IMR-90 (cell line): ENCODE measurements around the gene KCTD10. TPM values are rescaled to one million over a fixed set of nuclear protein-coding genes. Genes with fewer than 3 reads are reported as not detected.

Experiments used
- ATAC-seq: fragments of 200-7000 bp; cut with Tn5 transposase; 2 replicates; pipeline ENCODE4 v1.9.1; 2020; ENCODE audit warnings: low read depth, mild to moderate bottlenecking, moderate library complexity
- BruUV-seq: library from RNA; stranded (reverse); fragments of 400-500 nt; replicated peaks from 2 replicates; lab custom pipeline; 2021; lab: Mats Ljungman, UMichigan
- CTCF ChIA-PET: fragments of 300-600 bp; formaldehyde crosslinking; extraction: SDS; loops from one replicate; lab custom pipeline; 2021; ENCODE audit warnings: antibody characterized with exemption; lab: Yijun Ruan, JAX
- POLR2A ChIA-PET: fragments of 300-600 bp; sonication (Branson Sonifier 250); formaldehyde crosslinking; loops from one replicate; lab custom pipeline; 2022; ENCODE audit warnings: antibody characterized with exemption; ENCODE audit not compliant: unreplicated experiment; lab: Charles Lee
- DNase-seq: peaks from one replicate; pipeline ENCODE4 v3.0.0; 2013
- H2AFZ ChIP-seq: replicated peaks from 2 replicates; pipeline ENCODE3; 2013; ENCODE audit warnings: low read length, mild to moderate bottlenecking; ENCODE audit not compliant: poor library complexity
- H2AK5ac ChIP-seq: 2 replicates; pipeline ENCODE4 v1.6.1; 2013; ENCODE audit warnings: low read depth, low read length, inconsistent platforms
- H2AK9ac ChIP-seq: replicated peaks from 2 replicates; pipeline ENCODE3; 2013; ENCODE audit warnings: mild to moderate bottlenecking, low read depth, low read length, moderate library complexity; ENCODE audit not compliant: poor library complexity
- H2BK120ac ChIP-seq: 2 replicates; pipeline ENCODE4 v1.6.1; 2013; ENCODE audit warnings: low read depth, low read length, inconsistent platforms
- H2BK15ac ChIP-seq: 3 replicates; pipeline ENCODE4 v1.6.1; 2013; ENCODE audit warnings: low read depth, low read length, inconsistent platforms
- H2BK20ac ChIP-seq: 2 replicates; pipeline ENCODE4 v1.6.1; 2013; ENCODE audit warnings: low read depth, mild to moderate bottlenecking, inconsistent platforms, low read length, moderate library complexity
- H2BK5ac ChIP-seq: 2 replicates; pipeline ENCODE4 v1.6.1; 2013; ENCODE audit warnings: mild to moderate bottlenecking, low read depth, low read length, inconsistent platforms; ENCODE audit not compliant: poor library complexity, severe bottlenecking
- H3K14ac ChIP-seq: replicated peaks from 2 replicates; pipeline ENCODE4 v1.6.1; 2013; ENCODE audit warnings: low read depth, low read length, inconsistent platforms
- H3K18ac ChIP-seq: 2 replicates; pipeline ENCODE4 v1.6.1; 2013; ENCODE audit warnings: low read depth, low read length, control low read depth
- H3K23ac ChIP-seq: 2 replicates; pipeline ENCODE4 v1.6.1; 2013; ENCODE audit warnings: low read depth, low read length, inconsistent platforms
- H3K27ac ChIP-seq: 2 replicates; pipeline ENCODE4 v1.5.1; 2013; ENCODE audit warnings: mild to moderate bottlenecking, control low read depth, low read length; ENCODE audit not compliant: insufficient read depth
- H3K27me3 ChIP-seq: 2 replicates; pipeline ENCODE4 v1.6.1; 2013; ENCODE audit warnings: low read length; ENCODE audit not compliant: control insufficient read depth, insufficient read depth
- H3K36me3 ChIP-seq: 2 replicates; pipeline ENCODE4 v1.6.1; 2013; ENCODE audit warnings: low read length, mixed read lengths; ENCODE audit not compliant: control insufficient read depth, insufficient read depth
- H3K4ac ChIP-seq: 2 replicates; pipeline ENCODE4 v1.6.1; 2013; ENCODE audit warnings: low read depth, low read length, inconsistent platforms
- H3K4me1 ChIP-seq: 2 replicates; pipeline ENCODE4 v1.6.1; 2013; ENCODE audit warnings: low read length, mixed read lengths; ENCODE audit not compliant: control insufficient read depth, insufficient read depth
- H3K4me2 ChIP-seq: 2 replicates; pipeline ENCODE4 v1.6.1; 2013; ENCODE audit warnings: low read depth, mild to moderate bottlenecking, control low read depth, low read length, moderate library complexity
- H3K4me3 ChIP-seq: 2 replicates; pipeline ENCODE4 v1.5.1; 2013; ENCODE audit warnings: low read depth, mild to moderate bottlenecking, control low read depth, low read length, moderate library complexity; ENCODE audit not compliant: insufficient read depth
- H3K56ac ChIP-seq: 2 replicates; pipeline ENCODE4 v1.6.1; 2013; ENCODE audit warnings: low read length, inconsistent platforms; ENCODE audit not compliant: insufficient read depth; ENCODE audit errors: extremely low read depth
- H3K79me1 ChIP-seq, 2 experiments: 2 replicates each; pipeline ENCODE4 v1.6.1; 2013; ENCODE audit warnings: low read length in 2 of 2, inconsistent platforms in 1 of 2, low read depth in 1 of 2
- H3K9ac ChIP-seq: 2 replicates; pipeline ENCODE4 v1.6.1; 2013; ENCODE audit warnings: low read depth, low read length, control low read depth
- H3K9me1 ChIP-seq: 2 replicates; pipeline ENCODE4 v1.6.1; 2013; ENCODE audit warnings: low read length, inconsistent platforms; ENCODE audit not compliant: insufficient read depth
- H3K9me3 ChIP-seq: 2 replicates; pipeline ENCODE4 v1.6.1; 2013; ENCODE audit warnings: low read length; ENCODE audit not compliant: control insufficient read depth, insufficient read depth
- H4K20me1 ChIP-seq: 2 replicates; pipeline ENCODE4 v1.6.1; 2013; ENCODE audit warnings: low read length, inconsistent platforms; ENCODE audit not compliant: insufficient read depth
- H4K5ac ChIP-seq: 2 replicates; pipeline ENCODE4 v1.6.1; 2013; ENCODE audit warnings: mild to moderate bottlenecking, low read depth, low read length, control low read depth
- H4K8ac ChIP-seq, 2 experiments: 2 replicates each; pipeline ENCODE4 v1.6.1; 2013; ENCODE audit warnings: low read depth in 2 of 2, low read length in 2 of 2, control low read depth in 1 of 2, inconsistent platforms in 1 of 2
- H4K91ac ChIP-seq: 2 replicates; pipeline ENCODE4 v1.6.1; 2013; ENCODE audit warnings: low read depth, low read length, inconsistent platforms; ENCODE audit not compliant: insufficient read depth
- BHLHE40 ChIP-seq: fragments of 150-350 bp; IDR thresholded peaks from 2 replicates; pipeline ENCODE4 v1.6.1; 2016; ENCODE audit warnings: mild to moderate bottlenecking, low read depth, low read length
- CEBPB ChIP-seq: IDR thresholded peaks from 2 replicates; pipeline ENCODE4 v1.6.1; 2012; ENCODE audit warnings: low read depth, low read length, improper control_type of control experiment
- CHD1 ChIP-seq: IDR thresholded peaks from 2 replicates; pipeline ENCODE4 v1.6.1; 2012; ENCODE audit warnings: low read depth, low read length, improper control_type of control experiment
- CTCF ChIP-seq: conservative IDR thresholded peaks from 2 replicates; pipeline ENCODE4 v1.5.1; 2012; ENCODE audit warnings: mild to moderate bottlenecking, low read depth, low read length, improper control_type of control experiment
- ELK1 ChIP-seq: fragments of 150-350 bp; IDR thresholded peaks from 2 replicates; pipeline ENCODE4 v1.6.1; 2016; ENCODE audit warnings: low read depth, mild to moderate bottlenecking, low read length, moderate library complexity, borderline replicate concordance
- FOS ChIP-seq: fragments of 150-350 bp; IDR thresholded peaks from 2 replicates; pipeline ENCODE4 v1.6.1; 2016; ENCODE audit warnings: low read depth, low read length
- MAFK ChIP-seq: IDR thresholded peaks from 2 replicates; pipeline ENCODE4 v1.6.1; 2012; ENCODE audit warnings: low read depth, low read length, improper control_type of control experiment
- MAZ ChIP-seq: IDR thresholded peaks from 2 replicates; pipeline ENCODE4 v1.6.1; 2012; ENCODE audit warnings: low read depth, mild to moderate bottlenecking, low read length, improper control_type of control experiment, moderate library complexity, borderline replicate concordance
- MXI1 ChIP-seq: IDR thresholded peaks from 2 replicates; pipeline ENCODE4 v1.6.1; 2012; ENCODE audit warnings: low read depth, mild to moderate bottlenecking, low read length, moderate library complexity, borderline replicate concordance
- NFE2L2 ChIP-seq: fragments of 150-350 bp; IDR thresholded peaks from 2 replicates; pipeline ENCODE4 v1.6.1; 2016; ENCODE audit warnings: low read depth, mild to moderate bottlenecking, low read length
- POLR2A ChIP-seq: IDR thresholded peaks from 2 replicates; pipeline ENCODE4 v1.6.1; 2012; ENCODE audit warnings: mild to moderate bottlenecking, low read depth, low read length
- RAD21 ChIP-seq: IDR thresholded peaks from 2 replicates; pipeline ENCODE4 v1.6.1; 2012; ENCODE audit warnings: low read length, improper control_type of control experiment
- RFX5 ChIP-seq: IDR thresholded peaks from 2 replicates; pipeline ENCODE4 v1.8.0; 2012; ENCODE audit warnings: low read depth, mild to moderate bottlenecking, low read length, moderate library complexity
- WGBS, 2 experiments: methylation state at CpG; one replicate each; pipeline versions ENCODE4 v1.1.5 to v1.1.7; 2013; ENCODE audit warnings: missing lambda C conversion rate in 2 of 2; ENCODE audit not compliant: insufficient read length in 1 of 2; ENCODE audit errors: extremely low coverage in 2 of 2; 5-methylcytosine and 5-hydroxymethylcytosine counted together
- dilution Hi-C: fragments of 300-500 bp; cut with HindIII; formaldehyde crosslinking; loops from one replicate; pipeline ENCODE4 v1.14.3; 2018; ENCODE audit warnings: low sequenced_read_pairs; ENCODE audit not compliant: unreplicated experiment
- in situ Hi-C: fragments of 300-500 bp; cut with MboI; formaldehyde crosslinking; loops from 3 replicates; pipeline ENCODE4 v1.14.3; 2019; ENCODE audit warnings: low sequenced_read_pairs, inconsistent platforms, mixed read lengths
- intact Hi-C: fragments of 100-400 bp; cut with micrococcal nuclease; formaldehyde crosslinking; loops from 2 replicates; pipeline ENCODE4 v1.10.0; 2022
- polyA plus RNA-seq, 3 experiments: library from polyadenylated mRNA; depleted of rRNA; stranded (reverse); fragments of >200 nt; gene quantifications; 2 replicates each; pipeline ENCODE4 v1.2.3, GENCODE V29; 2012; ENCODE audit warnings: low replicate concordance in 1 of 3
- total RNA-seq: library from RNA; depleted of rRNA; stranded (reverse); fragments of >200 nt; gene quantifications from 2 replicates; pipeline ENCODE4 v1.2.3, GENCODE V29; 2012

Gene KCTD10
- total and polyA plus RNA-seq, 2 of the 4 experiments (the other 2 are of a cell fraction): 72.1 to 88.4 TPM

- ChIA-PET POLR2A (no interaction called here), CTCF (no interaction called here)
- WGBS, 2 experiments: no CpG with 5 or more reads among the region's 6 CpGs
- peak overlapping the region; percentile 55 to 85; a peak in 3 of 4 replicates for H4K8ac ChIP-seq
- DNase-seq (peak; percentile 89), ATAC-seq (peak; percentile 6)
- H3K9me1 ChIP-seq: peaks cover 27% of the 10 kb centered on the region
- in situ Hi-C loops: no loop called here
- no peak for TF ChIP-seq BHLHE40
- no peak for TF ChIP-seq RAD21
- TF ChIP-seq ELK1: no peak
- TF ChIP-seq MAZ: no peak
- TF ChIP-seq MXI1: no peak
- peak; percentile 60; the same call in 1 of the 2 replicates for TF ChIP-seq POLR2A
- no peak for TF ChIP-seq RFX5
- TF ChIP-seq CEBPB: peak; percentile 86
- TF ChIP-seq CHD1: no peak
- no peak for TF ChIP-seq NFE2L2
- TF ChIP-seq MAFK: no peak
- no peak for TF ChIP-seq FOS
- TF ChIP-seq CTCF: no peak
- peak overlapping the region; percentile 82 for H3K18ac ChIP-seq
- H3K4ac ChIP-seq: peak overlapping the region; percentile 98
- peaks cover 56 to 86% of the 10 kb centered on the region in 2 experiments for H3K79me1 ChIP-seq
- H4K5ac ChIP-seq: peak overlapping the region; percentile 75
- H2BK15ac ChIP-seq: 0 out of 3 replicates have a peak overlapping the region, but pooled peaks have one; percentile 86
- no peak overlapping the region; the same call in 1 of the 2 replicates for H3K4me3 ChIP-seq
- H3K4me2 ChIP-seq: peak overlapping the region; percentile 61
- no peak overlapping the region for H2AFZ ChIP-seq
- peak overlapping the region; percentile 11 for H2BK20ac ChIP-seq
- dilution Hi-C loops: no loop called here
- peaks cover 16% of the 10 kb centered on the region; the same call in 1 of the 2 replicates for H4K20me1 ChIP-seq
- peak overlapping the region; percentile 97 for H3K23ac ChIP-seq
- peak overlapping the region; percentile 96 for H2BK120ac ChIP-seq
- no TSS peak for BruUV-seq
- H2AK5ac ChIP-seq: peak overlapping the region; percentile 96; the same call in 1 of the 2 replicates
- peaks cover 39% of the 10 kb centered on the region for H3K36me3 ChIP-seq
- H3K9ac ChIP-seq: peak overlapping the region; percentile 62
- peaks cover 49% of the 10 kb centered on the region for H3K4me1 ChIP-seq
- H3K56ac ChIP-seq: peak overlapping the region; percentile 91
- peak overlapping the region; percentile 98 for H4K91ac ChIP-seq
- H2BK5ac ChIP-seq: peak overlapping the region; percentile 95
- H2AK9ac ChIP-seq: no peak overlapping the region
- H3K14ac ChIP-seq: peak overlapping the region; percentile 95
- H3K27ac ChIP-seq: peak overlapping the region; percentile 99
- H3K27me3 ChIP-seq: no peaks in the 10 kb centered on the region
- intact Hi-C loops: no loop called here
- no peaks in the 10 kb centered on the region for H3K9me3 ChIP-seq
These were observed 17.9 kb downstream of the KCTD10 start for GRCh38 chr12:109459247-109459646.
